C4-2B (cell line): ENCODE results near the gene SOX12.
A peak's percentile ranks its signal among the peaks of the same experiment; 100 is the strongest.

ENCODE experiments used
- CTCF ChIP-seq: fragments of 450-650 bp; conservative IDR thresholded peaks from 2 replicates; pipeline ENCODE4 v1.5.1; 2017; ENCODE audit warnings: mild to moderate bottlenecking
- ZFX ChIP-seq: fragments of 450-650 bp; IDR thresholded peaks from 2 replicates; pipeline ENCODE4 v1.6.1; 2017

- peak; percentile 91 for TF ChIP-seq CTCF
- TF ChIP-seq ZFX: no peak
These were observed 29.1 kb downstream of the SOX12 start for GRCh38 chr20:354298-354977.
